IMR-90 (cell line): ENCODE measurements around the gene GNPTG.

Experiments used
- CHD1 ChIP-seq: IDR thresholded peaks from 2 replicates; pipeline ENCODE4 v1.6.1; 2012; ENCODE audit warnings: low read depth, low read length, improper control_type of control experiment
- CTCF ChIP-seq: conservative IDR thresholded peaks from 2 replicates; pipeline ENCODE4 v1.5.1; 2012; ENCODE audit warnings: mild to moderate bottlenecking, low read depth, low read length, improper control_type of control experiment
- MXI1 ChIP-seq: IDR thresholded peaks from 2 replicates; pipeline ENCODE4 v1.6.1; 2012; ENCODE audit warnings: low read depth, mild to moderate bottlenecking, low read length, moderate library complexity, borderline replicate concordance
- NFE2L2 ChIP-seq: fragments of 150-350 bp; IDR thresholded peaks from 2 replicates; pipeline ENCODE4 v1.6.1; 2016; ENCODE audit warnings: low read depth, mild to moderate bottlenecking, low read length
- POLR2A ChIP-seq: IDR thresholded peaks from 2 replicates; pipeline ENCODE4 v1.6.1; 2012; ENCODE audit warnings: mild to moderate bottlenecking, low read depth, low read length
- RAD21 ChIP-seq: IDR thresholded peaks from 2 replicates; pipeline ENCODE4 v1.6.1; 2012; ENCODE audit warnings: low read length, improper control_type of control experiment

GRCh38 chr16:1374418-1375297, 22.9 kb downstream of the GNPTG start:
- TF ChIP-seq RAD21 (no peak), NFE2L2 (no peak), CTCF (no peak), POLR2A (no peak), CHD1 (no peak), MXI1 (no peak)
